PFSK-1 (cell line): ENCODE results near the gene KIF18A.

Source experiments
- FOXP2 ChIP-seq: optimal IDR thresholded peaks from 2 replicates; pipeline ENCODE3; 2011; ENCODE audit warnings: borderline replicate concordance, control low read depth, inconsistent platforms; ENCODE audit not compliant: insufficient read depth; ENCODE audit errors: extremely low read length, extremely low read depth
- POLR2AphosphoS5 ChIP-seq: IDR thresholded peaks from 2 replicates; pipeline ENCODE4 v1.6.1; 2012; ENCODE audit warnings: low read depth, mild to moderate bottlenecking, control low read depth, low read length, moderate library complexity
- SIN3A ChIP-seq: IDR thresholded peaks from 2 replicates; pipeline ENCODE4 v1.6.1; 2012; ENCODE audit warnings: mild to moderate bottlenecking, low read length, moderate library complexity, borderline replicate concordance; ENCODE audit not compliant: insufficient read depth
- TAF1 ChIP-seq: IDR thresholded peaks from 2 replicates; pipeline ENCODE4 v1.6.1; 2012; ENCODE audit warnings: low read length, control low read depth, borderline replicate concordance; ENCODE audit not compliant: insufficient read depth
- TF ChIP-seq, protein P1 (sequence below), 2 experiments: IDR thresholded peaks; 2 replicates each; pipeline versions ENCODE4 v1.6.1 to v1.8.0; 2011 to 2012; ENCODE audit warnings: low read depth in 2 of 2, low read length in 2 of 2, control low read depth in 1 of 2, inconsistent platforms in 1 of 2, mild to moderate bottlenecking in 1 of 2, moderate library complexity in 1 of 2; ENCODE audit not compliant: insufficient read depth in 1 of 2

Gene KIF18A

DNA sequence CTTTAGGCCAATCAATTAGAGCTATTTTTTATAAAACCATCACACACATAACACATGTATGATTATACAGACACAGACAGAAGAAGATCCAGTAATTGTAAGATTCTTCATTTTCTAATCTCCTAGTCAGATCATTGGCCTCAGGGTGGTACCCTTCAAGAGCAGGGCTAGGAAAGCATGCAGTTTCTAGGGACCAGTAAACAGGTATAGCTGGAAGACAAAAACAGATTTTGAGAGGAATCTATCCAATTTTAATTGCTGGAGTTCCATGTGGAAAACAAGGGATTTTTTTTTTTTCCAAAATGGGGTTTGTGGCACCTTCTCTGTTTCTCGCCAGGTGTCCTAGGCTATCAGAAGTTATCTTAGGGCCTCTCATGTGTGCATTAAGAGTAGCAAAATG, 29.9 kb upstream of the KIF18A start:
- no peak for TF ChIP-seq POLR2AphosphoS5
- TF ChIP-seq TAF1, result no peak
- TF ChIP-seq, protein P1, sequence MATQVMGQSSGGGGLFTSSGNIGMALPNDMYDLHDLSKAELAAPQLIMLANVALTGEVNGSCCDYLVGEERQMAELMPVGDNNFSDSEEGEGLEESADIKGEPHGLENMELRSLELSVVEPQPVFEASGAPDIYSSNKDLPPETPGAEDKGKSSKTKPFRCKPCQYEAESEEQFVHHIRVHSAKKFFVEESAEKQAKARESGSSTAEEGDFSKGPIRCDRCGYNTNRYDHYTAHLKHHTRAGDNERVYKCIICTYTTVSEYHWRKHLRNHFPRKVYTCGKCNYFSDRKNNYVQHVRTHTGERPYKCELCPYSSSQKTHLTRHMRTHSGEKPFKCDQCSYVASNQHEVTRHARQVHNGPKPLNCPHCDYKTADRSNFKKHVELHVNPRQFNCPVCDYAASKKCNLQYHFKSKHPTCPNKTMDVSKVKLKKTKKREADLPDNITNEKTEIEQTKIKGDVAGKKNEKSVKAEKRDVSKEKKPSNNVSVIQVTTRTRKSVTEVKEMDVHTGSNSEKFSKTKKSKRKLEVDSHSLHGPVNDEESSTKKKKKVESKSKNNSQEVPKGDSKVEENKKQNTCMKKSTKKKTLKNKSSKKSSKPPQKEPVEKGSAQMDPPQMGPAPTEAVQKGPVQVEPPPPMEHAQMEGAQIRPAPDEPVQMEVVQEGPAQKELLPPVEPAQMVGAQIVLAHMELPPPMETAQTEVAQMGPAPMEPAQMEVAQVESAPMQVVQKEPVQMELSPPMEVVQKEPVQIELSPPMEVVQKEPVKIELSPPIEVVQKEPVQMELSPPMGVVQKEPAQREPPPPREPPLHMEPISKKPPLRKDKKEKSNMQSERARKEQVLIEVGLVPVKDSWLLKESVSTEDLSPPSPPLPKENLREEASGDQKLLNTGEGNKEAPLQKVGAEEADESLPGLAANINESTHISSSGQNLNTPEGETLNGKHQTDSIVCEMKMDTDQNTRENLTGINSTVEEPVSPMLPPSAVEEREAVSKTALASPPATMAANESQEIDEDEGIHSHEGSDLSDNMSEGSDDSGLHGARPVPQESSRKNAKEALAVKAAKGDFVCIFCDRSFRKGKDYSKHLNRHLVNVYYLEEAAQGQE (IDR thresholded peaks at IDR 0.05; ENCODE audit: insufficient read depth in 1 of 2, low read depth in 2 of 2, low read length in 2 of 2), result no peak
- no peak for TF ChIP-seq FOXP2
- no peak for TF ChIP-seq SIN3A

DNA sequence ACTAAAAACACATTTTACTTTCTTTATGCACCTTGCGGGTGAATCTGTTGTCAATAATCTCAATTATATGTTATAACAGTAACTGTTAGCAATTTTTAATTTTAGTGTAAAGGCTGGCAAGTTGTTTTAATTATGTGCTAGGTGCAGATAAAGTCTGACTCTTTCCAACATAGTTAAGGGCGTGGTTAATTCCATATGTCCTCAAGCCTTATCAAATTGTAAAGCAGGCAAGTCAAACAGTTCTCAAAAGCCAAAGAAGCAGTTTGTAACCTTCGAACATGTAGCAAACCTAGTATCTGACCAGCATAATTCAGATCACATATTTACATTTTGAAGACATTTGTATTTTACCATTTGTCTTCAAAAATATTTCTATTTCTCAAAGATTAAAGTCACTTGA, 29.4 kb upstream of the KIF18A start:
- no peak for TF ChIP-seq FOXP2
- no peak for TF ChIP-seq TAF1
- no peak for TF ChIP-seq POLR2AphosphoS5
- no peak for TF ChIP-seq SIN3A
- TF ChIP-seq, protein P1 (IDR thresholded peaks at IDR 0.05; ENCODE audit: insufficient read depth in 1 of 2, low read depth in 2 of 2, low read length in 2 of 2), result no peak

DNA sequence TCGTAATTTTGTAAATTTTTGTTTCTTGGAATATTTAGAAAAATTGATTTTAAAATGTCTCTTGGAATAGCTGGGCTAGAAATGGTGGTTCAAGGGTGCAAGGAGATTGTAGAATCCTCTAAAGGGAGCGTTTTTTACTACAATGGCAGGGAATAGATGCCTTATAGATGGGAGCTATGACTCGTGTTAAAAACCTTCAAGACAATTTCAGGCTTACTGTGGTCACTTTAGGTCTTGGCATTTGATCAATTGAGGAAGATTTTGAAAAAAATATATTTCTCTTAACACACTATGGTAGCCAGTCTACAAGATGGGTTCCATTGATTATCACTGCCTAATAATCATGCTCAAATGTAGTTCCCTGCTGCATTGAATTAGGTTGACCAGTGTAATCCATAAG, 25.2 kb upstream of the KIF18A start:
- TF ChIP-seq, protein P1 (IDR thresholded peaks at IDR 0.05; ENCODE audit: insufficient read depth in 1 of 2, low read depth in 2 of 2, low read length in 2 of 2), result no peak
- TF ChIP-seq FOXP2 (no peak), SIN3A (no peak), POLR2AphosphoS5 (no peak), TAF1 (no peak)

DNA sequence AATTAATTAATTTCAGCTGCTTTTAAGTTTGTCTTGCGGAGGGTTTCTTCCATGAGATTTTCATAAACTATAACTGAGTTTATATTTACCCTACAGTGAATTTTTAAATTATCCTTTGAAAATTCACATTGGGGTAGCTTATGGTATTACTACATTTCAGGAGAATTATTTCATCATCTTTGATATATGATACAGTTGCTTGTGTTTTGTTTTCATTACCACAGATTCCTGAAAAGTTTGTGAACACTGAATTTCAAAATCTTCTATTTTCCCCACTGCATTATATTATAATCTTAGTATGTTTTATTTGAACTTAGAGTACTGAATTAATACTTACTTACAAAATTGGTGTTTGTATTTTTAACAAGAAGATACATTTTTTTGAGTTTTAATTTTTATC, 24.6 kb upstream of the KIF18A start:
- TF ChIP-seq, protein P1 (IDR thresholded peaks at IDR 0.05; ENCODE audit: insufficient read depth in 1 of 2, low read depth in 2 of 2, low read length in 2 of 2), result no peak
- no peak for TF ChIP-seq SIN3A
- no peak for TF ChIP-seq POLR2AphosphoS5
- TF ChIP-seq TAF1, result no peak
- no peak for TF ChIP-seq FOXP2

DNA sequence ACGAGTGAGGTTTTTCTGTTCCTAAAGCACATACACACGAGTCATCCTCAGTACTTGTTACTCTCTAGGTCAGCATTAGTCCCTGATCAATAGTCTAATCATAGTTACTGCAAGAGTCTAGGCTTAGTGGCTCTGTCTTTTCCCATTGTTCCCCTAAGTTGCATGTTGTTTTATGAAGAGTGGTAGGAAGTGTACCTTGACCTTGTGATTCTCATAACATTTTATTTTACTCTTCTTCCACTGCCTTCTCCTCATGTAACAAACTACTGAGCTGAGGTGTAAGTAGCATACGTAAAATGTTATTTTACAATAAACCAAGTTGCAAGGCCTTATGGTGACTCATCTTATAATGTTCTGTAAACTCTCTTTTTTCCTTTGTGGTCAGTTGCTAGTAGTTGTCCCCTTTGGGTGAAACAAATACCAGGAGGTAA, 15.2 kb upstream of the KIF18A start:
- TF ChIP-seq POLR2AphosphoS5, result no peak
- no peak for TF ChIP-seq FOXP2
